H9 (cell line): Measurements from ENCODE around the gene RAP1GDS1. TPM values are rescaled to one million over a fixed set of nuclear protein-coding genes. Genes with fewer than 3 reads are reported as not detected.

Experiments used
- DNase-seq: peaks from one replicate; pipeline ENCODE4 v3.0.0-alpha.2; 2017
- H2AFZ ChIP-seq: one replicate; pipeline ENCODE4 v1.6.1; 2013; ENCODE audit warnings: mild to moderate bottlenecking, low read length, control low read depth, moderate library complexity
- H2AK5ac ChIP-seq: 2 replicates; pipeline ENCODE4 v1.6.1; 2013; ENCODE audit warnings: low read length, control low read depth, mixed read lengths; ENCODE audit not compliant: insufficient read length
- H2BK120ac ChIP-seq: one replicate; pipeline ENCODE4 v1.6.1; 2013; ENCODE audit warnings: low read depth, mild to moderate bottlenecking, low read length, control low read depth, inconsistent platforms; ENCODE audit not compliant: poor library complexity, severe bottlenecking
- H2BK12ac ChIP-seq: 2 replicates; pipeline ENCODE4 v1.6.1; 2013; ENCODE audit warnings: low read length, control low read depth, mixed read lengths, low read depth; ENCODE audit not compliant: insufficient read length
- H2BK15ac ChIP-seq: 2 replicates; pipeline ENCODE4 v1.6.1; 2013; ENCODE audit warnings: low read depth, low read length, control low read depth
- H2BK20ac ChIP-seq: one replicate; pipeline ENCODE4 v1.6.1; 2013; ENCODE audit warnings: low read depth, mild to moderate bottlenecking, low read length, control low read depth, inconsistent platforms; ENCODE audit not compliant: poor library complexity, severe bottlenecking
- H2BK5ac ChIP-seq: 2 replicates; pipeline ENCODE4 v1.6.1; 2013; ENCODE audit warnings: low read length, control low read depth, mixed read lengths; ENCODE audit not compliant: insufficient read length
- H3K14ac ChIP-seq: 2 replicates; pipeline ENCODE4 v1.6.1; 2013; ENCODE audit warnings: low read length, control low read depth; ENCODE audit not compliant: insufficient read depth
- H3K18ac ChIP-seq: 2 replicates; pipeline ENCODE4 v1.6.1; 2013; ENCODE audit warnings: low read depth, mild to moderate bottlenecking, mixed read lengths, low read length, control low read depth; ENCODE audit not compliant: insufficient read length
- H3K23ac ChIP-seq: 2 replicates; pipeline ENCODE4 v1.6.1; 2013; ENCODE audit warnings: low read length, control low read depth, mixed read lengths, low read depth; ENCODE audit not compliant: insufficient read length
- H3K23me2 ChIP-seq: 2 replicates; pipeline ENCODE4 v1.6.1; 2013; ENCODE audit warnings: low read depth, mild to moderate bottlenecking, mixed read lengths, low read length, control low read depth; ENCODE audit not compliant: insufficient read length, poor library complexity, severe bottlenecking
- H3K27ac ChIP-seq: 2 replicates; pipeline ENCODE4 v1.5.1; 2013; ENCODE audit warnings: low read length, control low read depth, mixed read lengths, low read depth; ENCODE audit not compliant: insufficient read length
- H3K27me3 ChIP-seq: 2 replicates; pipeline ENCODE4 v1.6.1; 2013; ENCODE audit warnings: low read length, control low read depth, inconsistent platforms; ENCODE audit not compliant: insufficient read depth
- H3K4ac ChIP-seq: 2 replicates; pipeline ENCODE4 v1.6.1; 2013; ENCODE audit warnings: low read depth, mild to moderate bottlenecking, control low read depth, inconsistent platforms, low read length, moderate library complexity
- H3K4me1 ChIP-seq: 2 replicates; pipeline ENCODE4 v1.6.1; 2013; ENCODE audit warnings: low read length, control low read depth, inconsistent platforms; ENCODE audit not compliant: insufficient read depth
- H3K4me2 ChIP-seq: 2 replicates; pipeline ENCODE4 v1.6.1; 2013; ENCODE audit warnings: low read length, control low read depth, mixed read lengths; ENCODE audit not compliant: insufficient read length, insufficient read depth
- H3K56ac ChIP-seq: 2 replicates; pipeline ENCODE4 v1.6.1; 2013; ENCODE audit warnings: low read depth, mild to moderate bottlenecking, mixed read lengths, low read length, control low read depth; ENCODE audit not compliant: insufficient read length
- H3K79me1 ChIP-seq: 2 replicates; pipeline ENCODE4 v1.6.1; 2013; ENCODE audit warnings: low read depth, mild to moderate bottlenecking, moderate library complexity, low read length, control low read depth, inconsistent platforms; ENCODE audit not compliant: insufficient read depth, poor library complexity, severe bottlenecking
- H3K79me2 ChIP-seq: 2 replicates; pipeline ENCODE4 v1.6.1; 2013; ENCODE audit warnings: low read length, control low read depth, inconsistent platforms; ENCODE audit not compliant: insufficient read depth
- H3K9ac ChIP-seq: 2 replicates; pipeline ENCODE4 v1.6.1; 2013; ENCODE audit warnings: low read length, control low read depth, mixed read lengths; ENCODE audit not compliant: insufficient read length; ENCODE audit errors: extremely low read depth
- H3K9me3 ChIP-seq: one replicate; pipeline ENCODE4 v1.6.1; 2013; ENCODE audit warnings: low read depth, low read length, inconsistent platforms; ENCODE audit not compliant: control insufficient read depth
- H3T11ph ChIP-seq: one replicate; pipeline ENCODE4 v1.6.1; 2013; ENCODE audit warnings: mild to moderate bottlenecking, low read length, control low read depth, inconsistent platforms
- H4K20me1 ChIP-seq: one replicate; pipeline ENCODE4 v1.6.1; 2013; ENCODE audit not compliant: control insufficient read depth, insufficient read length, insufficient read depth
- H4K5ac ChIP-seq: 2 replicates; pipeline ENCODE4 v1.6.1; 2013; ENCODE audit warnings: low read depth, mild to moderate bottlenecking, mixed read lengths, low read length, control low read depth; ENCODE audit not compliant: insufficient read length
- H4K8ac ChIP-seq: replicated peaks from 2 replicates; pipeline ENCODE4 v1.6.1; 2013; ENCODE audit warnings: low read length, control low read depth, mixed read lengths, low read depth; ENCODE audit not compliant: insufficient read length
- H4K91ac ChIP-seq: 2 replicates; pipeline ENCODE4 v1.6.1; 2013; ENCODE audit warnings: low read depth, mild to moderate bottlenecking, moderate library complexity, mixed read lengths, low read length, control low read depth; ENCODE audit not compliant: insufficient read length
- H3K27ac Mint-ChIP-seq, 3 experiments: 2 replicates in 2 of 3; 3 replicates in 1 of 3; pipeline ENCODE4 v1.8.0; 2020 to 2021; ENCODE audit warnings: mixed read lengths in 3 of 3, mild to moderate bottlenecking in 1 of 3, moderate library complexity in 1 of 3
- H3K27me3 Mint-ChIP-seq: 2 replicates; pipeline ENCODE4 v1.8.0; 2021; ENCODE audit warnings: low read depth, mild to moderate bottlenecking, moderate library complexity, mixed read lengths
- H3K36me3 Mint-ChIP-seq, 3 experiments: 2 replicates in 2 of 3; 3 replicates in 1 of 3; pipeline ENCODE4 v1.8.0; 2020 to 2021; ENCODE audit warnings: low read depth in 3 of 3, mixed read lengths in 3 of 3; ENCODE audit not compliant: insufficient read depth in 1 of 3
- H3K4me1 Mint-ChIP-seq, 2 experiments: 2 replicates each; pipeline ENCODE4 v1.8.0; 2020; ENCODE audit warnings: mixed read lengths in 2 of 2
- H3K4me3 Mint-ChIP-seq, 2 experiments: 2 replicates in 1 of 2; 3 replicates in 1 of 2; pipeline ENCODE4 v1.8.0; 2020 to 2021; ENCODE audit warnings: mild to moderate bottlenecking in 2 of 2, mixed read lengths in 2 of 2, moderate library complexity in 1 of 2
- H3K9me3 Mint-ChIP-seq, 2 experiments: 2 replicates in 1 of 2; 3 replicates in 1 of 2; pipeline ENCODE4 v1.8.0; 2020; ENCODE audit warnings: mild to moderate bottlenecking in 2 of 2, mixed read lengths in 2 of 2, moderate library complexity in 1 of 2
- CTCF ChIP-seq: fragments of 200-600 bp; sonication (generic); conservative IDR thresholded peaks from 3 replicates; pipeline ENCODE4 v1.8.0; 2021; ENCODE audit warnings: antibody characterized with exemption, mild to moderate bottlenecking
- WGBS: extraction: QIAGEN DNeasy Blood & Tissue Kit; methylation state at CpG from one replicate; pipeline ENCODE4 v1.1.7; 2013; ENCODE audit warnings: missing lambda C conversion rate, low lambda C conversion rate, mixed read lengths; ENCODE audit not compliant: insufficient read length; ENCODE audit errors: extremely low coverage; 5-methylcytosine and 5-hydroxymethylcytosine counted together
- total RNA-seq: library from RNA; stranded (reverse); gene quantifications from 2 replicates; pipeline ENCODE4 v1.2.1, GENCODE V29; 2021

The RAP1GDS1 gene
- total RNA-seq, 1 experiment from 2014 or later = 25.2 TPM

- no peaks in the 10 kb centered on the region for H3K9me3 Mint-ChIP-seq
- no peaks in the 10 kb centered on the region for H3K9me3 ChIP-seq
- no peaks in the 10 kb centered on the region for H3K23me2 ChIP-seq
- H3K18ac ChIP-seq = no peak overlapping the region
- H3T11ph ChIP-seq = no peak overlapping the region
- no peaks in the 10 kb centered on the region; the same call in none of the 2 replicates for H3K27me3 Mint-ChIP-seq
- H3K36me3 Mint-ChIP-seq = peaks cover 4 to 13% (median 6%) of the 10 kb centered on the region in 3 experiments; a peak in 5 of 7 replicates
- WGBS = no CpG with 5 or more reads among the region's 2 CpGs
- H3K56ac ChIP-seq = no peak overlapping the region
- H3K4me1 ChIP-seq = no peaks in the 10 kb centered on the region; the same call in 1 of the 2 replicates
- no peak overlapping the region for H3K14ac ChIP-seq
- H4K8ac ChIP-seq = no peak overlapping the region
- no peak overlapping the region for H3K4ac ChIP-seq
- H2BK5ac ChIP-seq = no peak overlapping the region
- no peak overlapping the region for H3K27ac ChIP-seq
- H3K4me3 Mint-ChIP-seq = no peak overlapping the region
- no peak for DNase-seq
- no peak overlapping the region for H2BK20ac ChIP-seq
- H4K91ac ChIP-seq = no peak overlapping the region
- no peak overlapping the region for H2BK120ac ChIP-seq
- H3K27me3 ChIP-seq = no peaks in the 10 kb centered on the region
- no peak overlapping the region for H3K23ac ChIP-seq
- no peaks in the 10 kb centered on the region for H3K79me2 ChIP-seq
- H3K4me2 ChIP-seq = no peak overlapping the region
- no peak overlapping the region for H2BK12ac ChIP-seq
- no peaks in the 10 kb centered on the region for H3K79me1 ChIP-seq
- no peak overlapping the region for H3K27ac Mint-ChIP-seq
- H2AK5ac ChIP-seq = no peak overlapping the region
- no peak for TF ChIP-seq CTCF
- H4K5ac ChIP-seq = no peak overlapping the region
- H2BK15ac ChIP-seq = no peak overlapping the region
- no peaks in the 10 kb centered on the region for H4K20me1 ChIP-seq
- peaks cover 4 to 9% of the 10 kb centered on the region in 2 experiments; a peak in 3 of 4 replicates for H3K4me1 Mint-ChIP-seq
- no peak overlapping the region for H3K9ac ChIP-seq
- no peak overlapping the region for H2AFZ ChIP-seq
Measured at GRCh38 chr4:98469771-98470170, 208.6 kb downstream of the RAP1GDS1 start.
